Measurements from ENCODE around the gene HERC3. TPM values are rescaled to one million over a fixed set of nuclear protein-coding genes. Genes with fewer than 3 reads are reported as not detected.

The HERC3 gene
- total RNA-seq, 1 experiment from 2014 or later: 16.9 TPM

DNA sequence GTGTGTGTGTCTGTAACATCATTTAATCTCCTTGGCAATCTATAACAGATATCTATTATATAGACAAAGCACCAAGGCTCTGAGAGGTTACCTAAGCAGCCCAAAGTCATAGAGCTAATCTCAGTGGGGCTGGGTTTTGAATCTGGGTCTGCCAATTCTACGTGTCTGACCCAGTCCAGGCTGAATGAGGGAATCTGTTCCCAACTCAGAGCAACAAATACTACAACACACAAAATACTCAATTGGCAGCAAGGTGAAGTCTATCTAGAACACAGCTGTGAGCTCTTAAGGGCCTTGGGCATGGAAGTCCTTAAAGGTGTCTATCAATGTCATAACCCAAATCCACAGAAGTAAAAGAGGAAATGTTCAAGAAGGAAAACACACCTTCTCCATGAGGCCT lies 152.9 kb downstream of the HERC3 start:
- Histone ChIP-seq H3K9me3 (ENCODE audit: insufficient read depth, low read depth) (no peaks in the 10 kb centered on the region), H3K27me3 (ENCODE audit: insufficient read depth, low read depth) (no peaks in the 10 kb centered on the region), H3K4me3 (no peak overlapping the region), H3K36me3 (ENCODE audit: low read depth) (no peaks in the 10 kb centered on the region), H2AFZ (no peak overlapping the region), H3K4me1 (replicated peaks; ENCODE audit: insufficient read depth) (no peaks in the 10 kb centered on the region), H3K27ac (no peak overlapping the region), H3K4me2 (no peak overlapping the region), H3K9me2 (ENCODE audit: insufficient read depth) (no peaks in the 10 kb centered on the region), H3K79me2 (ENCODE audit: low read depth) (no peaks in the 10 kb centered on the region), H4K20me1 (ENCODE audit: insufficient read depth) (no peaks in the 10 kb centered on the region), H3F3A (ENCODE audit: insufficient read depth, low read depth) (no peaks in the 10 kb centered on the region)
- no TSS peak for BruUV-seq (replicated peaks)
- no peak for TF ChIP-seq CTCF (conservative IDR thresholded peaks at IDR 0.05)
- no peak for TF ChIP-seq EZH2 (IDR thresholded peaks at IDR 0.05; ENCODE audit: low read depth)
- intact Hi-C loops (cut with micrococcal nuclease; ENCODE audit: unreplicated experiment): no loop called here
- ChIA-PET POLR2A (ENCODE audit: unreplicated experiment) (no interaction called here), CTCF (no interaction called here)
- no peak for DNase-seq

- H2AFZ ChIP-seq: no peak overlapping the region
- no peaks in the 10 kb centered on the region for H3F3A ChIP-seq (ENCODE audit: insufficient read depth, low read depth)
- H3K4me2 ChIP-seq: no peak overlapping the region
- no peak for TF ChIP-seq EZH2 (IDR thresholded peaks at IDR 0.05; ENCODE audit: low read depth)
- no peak for TF ChIP-seq CTCF (conservative IDR thresholded peaks at IDR 0.05)
- H3K4me3 ChIP-seq: no peak overlapping the region
- no peaks in the 10 kb centered on the region for H3K27me3 ChIP-seq (ENCODE audit: insufficient read depth, low read depth)
- H3K4me1 ChIP-seq (replicated peaks; ENCODE audit: insufficient read depth): no peaks in the 10 kb centered on the region
- H3K36me3 ChIP-seq (ENCODE audit: low read depth): no peaks in the 10 kb centered on the region
- no TSS peak for BruUV-seq (replicated peaks)
- CTCF ChIA-PET: no interaction called here
- no peaks in the 10 kb centered on the region for H3K79me2 ChIP-seq (ENCODE audit: low read depth)
- no peak for DNase-seq
- H4K20me1 ChIP-seq (ENCODE audit: insufficient read depth): no peaks in the 10 kb centered on the region
- H3K27ac ChIP-seq: no peak overlapping the region
- POLR2A ChIA-PET (ENCODE audit: unreplicated experiment): no interaction called here
- intact Hi-C loops (cut with micrococcal nuclease; ENCODE audit: unreplicated experiment): no loop called here
- no peaks in the 10 kb centered on the region for H3K9me3 ChIP-seq (ENCODE audit: insufficient read depth, low read depth)
- no peaks in the 10 kb centered on the region for H3K9me2 ChIP-seq (ENCODE audit: insufficient read depth)
Observed at GRCh38 chr4:88745581-88746163, 153.4 kb downstream of the HERC3 start.

DNA sequence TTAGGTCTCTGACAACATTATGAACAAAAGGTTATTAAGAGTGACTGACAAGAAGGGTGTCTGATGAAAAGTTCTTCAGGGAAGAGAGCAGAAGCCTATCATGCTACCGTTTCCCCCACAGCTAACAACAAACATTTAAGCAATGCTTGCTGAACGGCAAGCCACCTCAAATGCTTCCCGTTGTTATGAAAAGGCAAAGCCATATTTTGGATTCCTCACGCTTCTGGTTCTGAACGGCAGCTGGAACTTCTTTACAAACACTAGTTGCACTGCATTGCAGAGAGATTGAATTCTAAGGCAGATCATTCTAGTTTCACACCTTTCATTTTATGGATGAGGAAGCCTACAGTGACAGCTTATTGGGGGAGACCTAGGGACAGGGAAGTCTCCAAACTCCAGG lies 153.9 kb downstream of the HERC3 start:
- H3K4me1 ChIP-seq (replicated peaks; ENCODE audit: insufficient read depth): no peaks in the 10 kb centered on the region
- H2AFZ ChIP-seq: no peak overlapping the region
- intact Hi-C loops (cut with micrococcal nuclease; ENCODE audit: unreplicated experiment): no loop called here
- no peaks in the 10 kb centered on the region for H3F3A ChIP-seq (ENCODE audit: insufficient read depth, low read depth)
- no peak overlapping the region for H3K4me3 ChIP-seq
- no peaks in the 10 kb centered on the region for H3K27me3 ChIP-seq (ENCODE audit: insufficient read depth, low read depth)
- H3K27ac ChIP-seq: no peak overlapping the region
- no peaks in the 10 kb centered on the region for H4K20me1 ChIP-seq (ENCODE audit: insufficient read depth)
- no peaks in the 10 kb centered on the region for H3K36me3 ChIP-seq (ENCODE audit: low read depth)
- no peak overlapping the region for H3K4me2 ChIP-seq
- DNase-seq: no peak
- ChIA-PET CTCF (no interaction called here), POLR2A (ENCODE audit: unreplicated experiment) (interaction anchor here (0.5 kb wide), 1 partner anchor 10 kb away, joined by 7 read pairs; no protein-coding TSS in a partner anchor)
- no peaks in the 10 kb centered on the region for H3K9me3 ChIP-seq (ENCODE audit: insufficient read depth, low read depth)
- no TSS peak for BruUV-seq (replicated peaks)
- H3K79me2 ChIP-seq (ENCODE audit: low read depth): no peaks in the 10 kb centered on the region
- TF ChIP-seq CTCF (conservative IDR thresholded peaks at IDR 0.05) (no peak), EZH2 (IDR thresholded peaks at IDR 0.05; ENCODE audit: low read depth) (no peak)
- no peaks in the 10 kb centered on the region for H3K9me2 ChIP-seq (ENCODE audit: insufficient read depth)
